Right lung (tissue), 5 donors: ENCODE data around the gene SERPINF2. TPM values are rescaled to one million over a fixed set of nuclear protein-coding genes. Genes with fewer than 3 reads are reported as not detected.
"Not testable (repeated sequence)": the region's sequence is repeated elsewhere in the genome, so short reads cannot be mapped to it uniquely, and the experiment has no call there.

Experiments used
- DNase-seq, 2 donors: peaks; one replicate each; pipeline ENCODE4 v3.0.0-alpha.2; 2013
- polyA plus RNA-seq, 5 donors: library from polyadenylated mRNA; unstranded; fragments of 120-200 nt; gene quantifications; one replicate each; pipeline versions ENCODE4 v1.2.1 to v1.2.3, GENCODE V29; 2013; ENCODE audit warnings: inconsistent platforms in 1 of 5, low replicate concordance in 1 of 5; ENCODE audit not compliant: insufficient read length in 5 of 5, insufficient read depth in 1 of 5

The SERPINF2 gene
- polyA plus RNA-seq, 5 donors, result 2.5 to 6.0 (median 3.5) TPM

GRCh38 chr17:1715803-1716075 is 26.9 kb upstream of the SERPINF2 start:
- no peak for DNase-seq

- peak; percentile 100 for DNase-seq
Observed at GRCh38 chr17:1716076-1716911, 26.4 kb upstream of the SERPINF2 start.

GRCh38 chr17:1716912-1717695 is 25.6 kb upstream of the SERPINF2 start:
- DNase-seq, result peak; percentile 91 to 95

- DNase-seq, result no peak
Observed at GRCh38 chr17:1718362-1719165, 24.1 kb upstream of the SERPINF2 start.

GRCh38 chr17:1720856-1721386 is 21.8 kb upstream of the SERPINF2 start:
- no peak for DNase-seq

- not testable (repeated sequence) for DNase-seq
Observed at GRCh38 chr17:1722022-1722421, 20.6 kb upstream of the SERPINF2 start.

DNA sequence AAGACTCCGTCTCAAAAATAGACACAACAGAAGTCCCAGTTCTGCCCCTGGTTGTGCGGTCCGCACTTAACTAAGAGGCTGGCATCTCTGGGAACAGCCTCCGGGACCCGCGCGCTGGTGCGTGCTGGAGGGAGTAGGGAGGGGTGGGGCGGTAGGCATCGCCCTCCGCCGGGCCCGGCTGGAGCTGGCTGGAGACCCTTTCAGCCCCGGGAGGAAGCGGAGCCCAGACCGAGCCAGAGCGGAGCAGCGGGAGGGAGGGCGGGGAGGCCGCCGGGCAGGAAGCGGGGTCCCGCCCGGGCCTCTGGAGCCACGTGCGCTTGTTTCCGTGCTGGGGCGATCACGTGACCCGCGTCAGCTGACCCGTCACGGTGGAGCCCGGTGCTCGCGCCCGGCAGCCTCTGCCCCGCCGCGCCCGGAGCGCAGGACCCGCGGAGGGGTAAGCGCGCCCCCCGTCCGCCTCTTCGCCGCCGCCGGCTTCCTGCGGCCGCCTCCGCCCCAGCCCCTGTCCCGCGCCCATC is 18.3 kb upstream of the SERPINF2 start, which contains the start of gene WDR81:
TSS of gene WDR81 (plus strand) at position 354 of the 518 bp plus-strand sequence. CDS start 256 bp downstream, outside the sequence.
- peak; percentile 80 to 82 for DNase-seq

GRCh38 chr17:1724869-1725641 is 17.6 kb upstream of the SERPINF2 start:
- DNase-seq, result no peak

DNA sequence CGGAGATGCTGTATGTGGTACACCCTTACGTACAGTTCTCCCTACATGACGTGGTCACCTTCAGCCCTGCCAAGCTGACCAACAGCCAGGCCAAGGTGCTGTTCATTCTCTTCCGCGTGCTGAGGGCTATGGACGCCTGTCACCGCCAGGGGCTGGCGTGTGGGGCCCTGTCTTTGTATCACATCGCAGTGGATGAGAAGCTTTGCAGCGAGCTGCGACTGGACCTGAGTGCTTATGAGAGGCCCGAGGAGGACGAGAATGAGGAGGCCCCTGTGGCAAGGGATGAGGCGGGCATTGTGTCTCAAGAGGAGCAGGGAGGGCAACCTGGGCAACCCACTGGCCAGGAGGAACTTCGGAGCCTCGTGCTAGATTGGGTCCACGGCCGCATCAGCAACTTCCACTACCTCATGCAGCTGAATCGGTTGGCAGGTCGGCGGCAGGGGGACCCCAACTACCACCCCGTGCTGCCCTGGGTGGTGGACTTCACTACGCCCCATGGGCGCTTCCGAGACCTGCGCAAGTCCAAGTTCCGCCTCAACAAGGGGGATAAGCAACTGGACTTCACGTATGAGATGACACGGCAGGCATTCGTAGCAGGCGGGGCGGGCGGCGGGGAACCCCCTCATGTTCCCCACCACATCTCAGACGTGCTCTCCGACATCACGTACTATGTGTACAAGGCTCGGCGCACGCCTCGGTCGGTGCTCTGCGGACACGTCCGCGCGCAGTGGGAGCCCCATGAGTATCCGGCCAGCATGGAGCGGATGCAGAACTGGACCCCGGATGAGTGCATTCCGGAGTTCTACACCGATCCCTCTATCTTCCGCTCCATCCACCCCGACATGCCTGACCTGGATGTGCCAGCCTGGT is 16.8 kb upstream of the SERPINF2 start:
- no peak for DNase-seq

GRCh38 chr17:1726626-1727257 is 15.9 kb upstream of the SERPINF2 start:
- no peak for DNase-seq

- no peak for DNase-seq
Observed at GRCh38 chr17:1727258-1727789, 15.3 kb upstream of the SERPINF2 start.

GRCh38 chr17:1727876-1728630 is 14.6 kb upstream of the SERPINF2 start:
- no peak for DNase-seq

DNA sequence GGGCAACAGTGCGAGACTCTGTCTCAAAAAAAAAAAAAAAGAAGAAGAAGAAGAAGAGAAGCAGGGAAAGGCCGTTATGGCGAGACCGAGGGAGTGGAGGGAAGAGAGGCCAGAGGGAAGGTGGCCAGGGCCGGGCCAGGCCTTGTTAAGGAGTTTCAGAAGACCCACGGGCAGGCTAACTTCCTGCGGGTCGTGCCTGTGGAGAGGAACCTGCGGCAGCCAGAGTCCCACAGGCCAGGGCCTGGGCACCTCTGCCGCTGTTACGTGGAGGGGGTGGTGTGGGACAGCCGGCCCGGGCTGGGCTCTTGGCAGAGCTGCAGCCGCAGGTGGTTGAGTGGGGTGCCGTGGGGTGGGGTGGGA is 12.7 kb upstream of the SERPINF2 start:
- DNase-seq, result no peak

- peak; percentile 64 to 65 for DNase-seq
Observed at GRCh38 chr17:1730326-1731193, 12.1 kb upstream of the SERPINF2 start.

- DNase-seq, result no peak
Observed at GRCh38 chr17:1731194-1731506, 11.5 kb upstream of the SERPINF2 start.

GRCh38 chr17:1732241-1732832 is 10.3 kb upstream of the SERPINF2 start:
- DNase-seq, result no peak

DNA sequence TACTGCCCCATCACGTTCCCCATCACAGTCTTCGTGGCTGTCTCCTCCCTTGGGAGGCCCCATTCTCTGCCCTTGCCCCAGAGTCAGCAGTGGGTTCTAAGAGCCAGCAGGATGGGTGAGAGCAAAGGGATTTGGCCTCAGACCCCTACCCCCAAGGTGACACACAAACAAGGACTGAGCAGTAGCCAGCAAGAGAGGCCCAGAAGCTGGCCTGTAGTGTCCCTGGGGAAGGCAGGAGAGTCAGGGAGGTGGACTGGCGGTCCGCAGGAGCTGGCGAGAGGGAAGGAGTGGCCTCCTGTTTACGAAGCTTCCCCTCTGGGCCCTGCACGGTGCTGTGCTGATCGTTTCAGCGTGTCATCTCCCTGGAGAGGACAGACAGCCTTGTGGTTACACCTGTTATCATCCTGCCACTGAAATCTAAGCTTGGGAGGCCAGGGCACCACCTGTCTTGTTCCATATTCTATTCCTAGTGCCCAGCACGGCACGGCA is 9.8 kb upstream of the SERPINF2 start:
- no peak for DNase-seq
